Measurements from ENCODE around the gene GSTK1.

DNA sequence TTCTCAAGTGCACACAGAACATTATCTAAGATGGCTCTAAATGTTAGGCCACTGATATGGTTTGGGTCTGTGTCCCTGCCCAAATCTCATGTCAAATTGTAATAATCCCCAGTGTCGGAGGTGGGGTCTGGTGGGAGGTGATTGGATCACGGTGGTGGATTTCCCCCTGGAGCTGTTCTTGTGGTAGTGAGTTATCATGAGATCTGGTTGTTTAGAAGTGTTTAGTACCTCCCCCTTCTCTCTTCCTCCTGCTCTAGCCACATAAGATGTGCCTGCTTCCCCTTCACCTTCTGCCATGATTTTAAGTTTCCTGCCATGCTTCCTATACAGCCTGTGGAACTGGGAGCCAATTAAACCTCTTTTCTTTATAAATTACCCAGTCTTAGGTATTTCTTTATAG, 11.2 kb upstream of the GSTK1 start:
- TF ChIP-seq POLR2AphosphoS5 (IDR thresholded peaks at IDR 0.05; ENCODE audit: low read depth, low read length) (no peak), POLR2A (IDR thresholded peaks at IDR 0.05; ENCODE audit: low read depth, low read length) (no peak)

Data from GM12892 (cell line).